HepG2 (cell line): ENCODE data around the gene CAST. TPM values are rescaled to one million over a fixed set of nuclear protein-coding genes. Genes with fewer than 3 reads are reported as not detected.

Experiments
- ATAC-seq: fragments of 200-7000 bp; cut with Tn5 transposase; 3 replicates; pipeline ENCODE4 v1.9.1; 2020; ENCODE audit warnings: mild to moderate bottlenecking, moderate library complexity
- BruUV-seq: library from RNA; stranded (reverse); fragments of 400-500 nt; replicated peaks from 2 replicates; lab custom pipeline; 2021; lab: Mats Ljungman, UMichigan
- CTCF ChIA-PET: fragments of 300-600 bp; formaldehyde crosslinking; extraction: SDS; loops from one replicate; lab custom pipeline; 2021; ENCODE audit warnings: low total read pairs, inconsistent platforms, low intra/inter-chr PET ratio; lab: Yijun Ruan, JAX
- POLR2A ChIA-PET: fragments of 350-600 bp; sonication (Branson Sonifier 250); formaldehyde crosslinking; loops from one replicate; lab custom pipeline; 2020; ENCODE audit warnings: antibody characterized with exemption, inconsistent platforms; lab: Yijun Ruan, JAX
- DNase-seq: peaks from one replicate; pipeline ENCODE4 v3.0.0-alpha.2; 2015; ENCODE audit warnings: low spot score
- FAIRE-seq: peaks from 3 replicates; lab custom pipeline; 2011; peaks lifted over from hg19 to GRCh38; lab: Jason Lieb, UNC
- H2AFZ ChIP-seq: one replicate; pipeline ENCODE4 v1.6.1; 2011; ENCODE audit warnings: low read length, inconsistent platforms
- H3K27ac ChIP-seq: fragments of 300-600 bp; 3 replicates; pipeline ENCODE4 v1.8.0; 2011; ENCODE audit warnings: mixed run types, mild to moderate bottlenecking, mixed read lengths, low read length, inconsistent platforms; ENCODE audit not compliant: insufficient read depth; ENCODE audit errors: extremely low read length
- H3K27me3 ChIP-seq, 2 experiments: fragments of 200-600 bp in 1 of 2; 2 replicates in 1 of 2; 3 replicates in 1 of 2; pipeline versions ENCODE4 v1.6.0 to v1.8.0; 2011; ENCODE audit warnings: low read length in 2 of 2, mild to moderate bottlenecking in 2 of 2, moderate library complexity in 2 of 2, inconsistent platforms in 1 of 2; ENCODE audit not compliant: insufficient read depth in 2 of 2, control insufficient read depth in 1 of 2
- H3K36me3 ChIP-seq, 2 experiments: fragments of 200-600 bp in 1 of 2; replicated peaks in 1 of 2; 2 replicates in 1 of 2; 3 replicates in 1 of 2; pipeline versions ENCODE4 v1.5.1 to v1.8.0; 2011; ENCODE audit warnings: low read length in 2 of 2, inconsistent platforms in 1 of 2; ENCODE audit not compliant: insufficient read depth in 2 of 2, control insufficient read depth in 1 of 2
- H3K4me1 ChIP-seq: 2 replicates; pipeline ENCODE4 v1.5.1; 2012; ENCODE audit warnings: low read length, inconsistent platforms; ENCODE audit not compliant: insufficient read depth
- H3K4me2 ChIP-seq: 2 replicates; pipeline ENCODE4 v1.6.0; 2011; ENCODE audit warnings: low read depth, low read length, inconsistent platforms
- H3K4me3 ChIP-seq, 3 experiments: fragments of 200-600 bp in 1 of 3; sonication (generic), shearing (Covaris generic) in 1 of 3; replicated peaks in 1 of 3; 2 replicates each; pipeline ENCODE4 v1.5.1; 2011 to 2016; ENCODE audit warnings: low read length in 3 of 3, inconsistent platforms in 2 of 3, low read depth in 2 of 3, mild to moderate bottlenecking in 2 of 3, control low read depth in 1 of 3, mixed read lengths in 1 of 3; ENCODE audit not compliant: insufficient read depth in 1 of 3
- H3K79me2 ChIP-seq: one replicate; pipeline ENCODE4 v1.6.1; 2011; ENCODE audit warnings: low read length, inconsistent platforms; ENCODE audit not compliant: insufficient read depth
- H3K9ac ChIP-seq: 2 replicates; pipeline ENCODE4 v1.6.0; 2011; ENCODE audit warnings: mild to moderate bottlenecking, low read depth, low read length, inconsistent platforms; ENCODE audit not compliant: insufficient read depth
- H3K9me3 ChIP-seq: 2 replicates; pipeline ENCODE4 v1.5.1; 2012; ENCODE audit warnings: mild to moderate bottlenecking, low read length
- H4K20me1 ChIP-seq: 2 replicates; pipeline ENCODE4 v1.6.0; 2011; ENCODE audit warnings: inconsistent platforms, mild to moderate bottlenecking, low read length, moderate library complexity; ENCODE audit not compliant: insufficient read depth
- AKAP8 ChIP-seq: sonication (generic); formaldehyde crosslinking; IDR thresholded peaks from 2 replicates; pipeline ENCODE4 v1.5.1; 2020; ENCODE audit warnings: mild to moderate bottlenecking, missing genetic modification reagents
- CAMTA2 ChIP-seq: sonication (generic); formaldehyde crosslinking; IDR thresholded peaks from 2 replicates; pipeline ENCODE4 v1.4.0; 2020; ENCODE audit warnings: mild to moderate bottlenecking, missing genetic modification reagents, borderline replicate concordance
- FOXM1 ChIP-seq: sonication (generic); formaldehyde crosslinking; IDR thresholded peaks from 2 replicates; pipeline ENCODE4 v1.5.0; 2020; ENCODE audit warnings: missing genetic modification reagents
- KDM4B ChIP-seq: sonication (generic); formaldehyde crosslinking; IDR thresholded peaks from 2 replicates; pipeline ENCODE4 v1.4.0; 2020; ENCODE audit warnings: missing genetic modification reagents
- KDM5B ChIP-seq: sonication (generic); formaldehyde crosslinking; IDR thresholded peaks from 2 replicates; pipeline ENCODE4 v1.4.0; 2020; ENCODE audit warnings: missing genetic modification reagents, mild to moderate bottlenecking, borderline replicate concordance
- POLR2AphosphoS2 ChIP-seq: IDR thresholded peaks from 2 replicates; pipeline ENCODE4 v1.6.1; 2011; ENCODE audit warnings: low read depth, low read length, improper control_type of control experiment
- SAP130 ChIP-seq: IDR thresholded peaks from 2 replicates; pipeline ENCODE4 v1.6.1; 2016; ENCODE audit warnings: low read depth
- TRIM24 ChIP-seq: sonication (generic); formaldehyde crosslinking; IDR thresholded peaks from 2 replicates; pipeline ENCODE4 v1.8.0; 2022; ENCODE audit warnings: mild to moderate bottlenecking, missing genetic modification reagents
- ZKSCAN8 ChIP-seq: IDR thresholded peaks from 2 replicates; pipeline ENCODE4 v1.6.1; 2016; ENCODE audit warnings: borderline replicate concordance, missing genetic modification reagents, missing compliant biosample characterization
- WGBS: methylation state at CpG from one replicate; pipeline ENCODE4 v1.1.6; 2017; ENCODE audit warnings: low lambda C conversion rate; 5-methylcytosine and 5-hydroxymethylcytosine counted together
- in situ Hi-C: cut with HindIII; loops from 2 replicates; pipeline ENCODE4 v1.10.0; 2017; ENCODE audit warnings: low pct_unique_long_range_greater_than_20kb; ENCODE audit not compliant: extremely low pct_ligation_motif_present
- intact Hi-C: fragments of 100-400 bp; cut with micrococcal nuclease; formaldehyde crosslinking; loops from one replicate; pipeline ENCODE4 v1.10.0; 2022; ENCODE audit not compliant: unreplicated experiment
- polyA plus RNA-seq, 8 experiments: library from polyadenylated mRNA; depleted of rRNA in 3 of 8; stranded (reverse) in 7 of 8; unstranded in 1 of 8; fragments of >200 nt; fragmentation: Illumina TruSeq in 4 of 8; extraction: Trizol in 4 of 8; gene quantifications; 2 replicates each; pipeline versions ENCODE4 v1.2.1 to v1.2.3, GENCODE V29; 2011 to 2016; ENCODE audit warnings: low read depth in 4 of 8, missing spikeins in 1 of 8, mixed read lengths in 1 of 8; ENCODE audit not compliant: insufficient read depth in 1 of 8
- total RNA-seq, 5 experiments: library from RNA; depleted of rRNA; stranded (reverse); fragments of >200 nt; fragmentation: Illumina TruSeq; extraction: Trizol; gene quantifications; 2 replicates each; pipeline ENCODE4 v1.2.3, GENCODE V29; 2016; ENCODE audit warnings: low read depth in 1 of 5
- TF ChIP-seq, protein P1 (sequence below): sonication (generic); formaldehyde crosslinking; IDR thresholded peaks from 2 replicates; pipeline ENCODE4 v1.4.0; 2020; ENCODE audit warnings: missing genetic modification reagents
- TF ChIP-seq, protein P2 (sequence below): sonication (generic); formaldehyde crosslinking; IDR thresholded peaks from 2 replicates; pipeline ENCODE4 v1.4.0; 2020; ENCODE audit warnings: missing genetic modification reagents, borderline replicate concordance
- TF ChIP-seq, protein P3 (sequence below): sonication (generic); formaldehyde crosslinking; IDR thresholded peaks from 2 replicates; pipeline ENCODE4 v1.4.0; 2020; ENCODE audit warnings: low read depth, missing genetic modification reagents
- TF ChIP-seq, protein P4 (sequence below): sonication (generic); formaldehyde crosslinking; IDR thresholded peaks from 2 replicates; pipeline ENCODE4 v1.5.1; 2020; ENCODE audit warnings: mild to moderate bottlenecking, missing genetic modification reagents, borderline replicate concordance
- TF ChIP-seq, protein P5 (sequence below): sonication (generic); formaldehyde crosslinking; IDR thresholded peaks from 2 replicates; pipeline ENCODE4 v1.8.0; 2022; ENCODE audit warnings: missing genetic modification reagents, mild to moderate bottlenecking, inconsistent platforms, borderline replicate concordance

The CAST gene
- total and polyA plus RNA-seq, 2 of the 13 experiments (the other 11 are each of a cell fraction or from before 2014, with no cell fraction given) = 42.1 to 67.6 TPM

DNA sequence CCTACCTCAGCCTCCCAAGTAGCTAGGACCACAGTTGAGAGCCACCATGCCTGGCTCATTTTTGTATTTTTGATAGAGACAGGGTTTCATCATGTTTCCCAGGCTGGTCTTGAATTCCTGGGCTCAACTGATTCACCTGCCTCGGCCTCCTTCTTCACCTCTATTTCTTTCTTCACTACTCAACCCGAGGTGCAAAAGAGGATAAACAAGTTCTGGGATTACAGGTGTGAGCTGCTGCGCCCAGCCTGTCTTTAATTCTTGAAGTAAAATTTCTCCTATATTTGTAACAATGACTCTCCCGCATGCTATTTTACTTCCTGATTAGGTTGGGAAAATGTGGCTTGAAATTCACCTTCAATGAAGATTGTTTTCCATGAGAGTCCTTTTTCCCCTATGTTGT is 46.4 kb downstream of the CAST start:
- intact Hi-C loops (no loop called here), in situ Hi-C loops (no loop called here)
- DNase-seq (no peak), ATAC-seq (no peak), FAIRE-seq (no peak)
- no peak overlapping the region for H3K4me3 ChIP-seq
- no peaks in the 10 kb centered on the region for H3K36me3 ChIP-seq
- no TSS peak for BruUV-seq
- H3K9me3 ChIP-seq = no peaks in the 10 kb centered on the region
- H3K4me1 ChIP-seq = peaks cover 40% of the 10 kb centered on the region
- WGBS = 90% methylated on average over 4 of the region's 4 CpGs
- H3K4me2 ChIP-seq = no peak overlapping the region
- no peak overlapping the region for H3K9ac ChIP-seq
- H3K27me3 ChIP-seq = no peaks in the 10 kb centered on the region
- H3K79me2 ChIP-seq = peaks cover 54% of the 10 kb centered on the region
- no peak overlapping the region for H2AFZ ChIP-seq
- H3K27ac ChIP-seq = no peak overlapping the region
- H4K20me1 ChIP-seq = no peaks in the 10 kb centered on the region
- ChIA-PET CTCF (no interaction called here), POLR2A (no interaction called here)
- TF ChIP-seq, protein P1, sequence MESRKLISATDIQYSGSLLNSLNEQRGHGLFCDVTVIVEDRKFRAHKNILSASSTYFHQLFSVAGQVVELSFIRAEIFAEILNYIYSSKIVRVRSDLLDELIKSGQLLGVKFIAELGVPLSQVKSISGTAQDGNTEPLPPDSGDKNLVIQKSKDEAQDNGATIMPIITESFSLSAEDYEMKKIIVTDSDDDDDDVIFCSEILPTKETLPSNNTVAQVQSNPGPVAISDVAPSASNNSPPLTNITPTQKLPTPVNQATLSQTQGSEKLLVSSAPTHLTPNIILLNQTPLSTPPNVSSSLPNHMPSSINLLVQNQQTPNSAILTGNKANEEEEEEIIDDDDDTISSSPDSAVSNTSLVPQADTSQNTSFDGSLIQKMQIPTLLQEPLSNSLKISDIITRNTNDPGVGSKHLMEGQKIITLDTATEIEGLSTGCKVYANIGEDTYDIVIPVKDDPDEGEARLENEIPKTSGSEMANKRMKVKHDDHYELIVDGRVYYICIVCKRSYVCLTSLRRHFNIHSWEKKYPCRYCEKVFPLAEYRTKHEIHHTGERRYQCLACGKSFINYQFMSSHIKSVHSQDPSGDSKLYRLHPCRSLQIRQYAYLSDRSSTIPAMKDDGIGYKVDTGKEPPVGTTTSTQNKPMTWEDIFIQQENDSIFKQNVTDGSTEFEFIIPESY (CRISPR knock-in tag) = no peak
- TF ChIP-seq, protein P2, sequence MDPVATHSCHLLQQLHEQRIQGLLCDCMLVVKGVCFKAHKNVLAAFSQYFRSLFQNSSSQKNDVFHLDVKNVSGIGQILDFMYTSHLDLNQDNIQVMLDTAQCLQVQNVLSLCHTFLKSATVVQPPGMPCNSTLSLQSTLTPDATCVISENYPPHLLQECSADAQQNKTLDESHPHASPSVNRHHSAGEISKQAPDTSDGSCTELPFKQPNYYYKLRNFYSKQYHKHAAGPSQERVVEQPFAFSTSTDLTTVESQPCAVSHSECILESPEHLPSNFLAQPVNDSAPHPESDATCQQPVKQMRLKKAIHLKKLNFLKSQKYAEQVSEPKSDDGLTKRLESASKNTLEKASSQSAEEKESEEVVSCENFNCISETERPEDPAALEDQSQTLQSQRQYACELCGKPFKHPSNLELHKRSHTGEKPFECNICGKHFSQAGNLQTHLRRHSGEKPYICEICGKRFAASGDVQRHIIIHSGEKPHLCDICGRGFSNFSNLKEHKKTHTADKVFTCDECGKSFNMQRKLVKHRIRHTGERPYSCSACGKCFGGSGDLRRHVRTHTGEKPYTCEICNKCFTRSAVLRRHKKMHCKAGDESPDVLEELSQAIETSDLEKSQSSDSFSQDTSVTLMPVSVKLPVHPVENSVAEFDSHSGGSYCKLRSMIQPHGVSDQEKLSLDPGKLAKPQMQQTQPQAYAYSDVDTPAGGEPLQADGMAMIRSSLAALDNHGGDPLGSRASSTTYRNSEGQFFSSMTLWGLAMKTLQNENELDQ (CRISPR knock-in tag) = no peak
- TF ChIP-seq CAMTA2 (CRISPR knock-in tag) (no peak), AKAP8 (CRISPR knock-in tag) (no peak), ZKSCAN8 (no peak), FOXM1 (CRISPR knock-in tag) (no peak), SAP130 (no peak), POLR2AphosphoS2 (no peak), TRIM24 (no peak), KDM5B (CRISPR knock-in tag) (no peak), KDM4B (no peak)
- TF ChIP-seq, protein P3, sequence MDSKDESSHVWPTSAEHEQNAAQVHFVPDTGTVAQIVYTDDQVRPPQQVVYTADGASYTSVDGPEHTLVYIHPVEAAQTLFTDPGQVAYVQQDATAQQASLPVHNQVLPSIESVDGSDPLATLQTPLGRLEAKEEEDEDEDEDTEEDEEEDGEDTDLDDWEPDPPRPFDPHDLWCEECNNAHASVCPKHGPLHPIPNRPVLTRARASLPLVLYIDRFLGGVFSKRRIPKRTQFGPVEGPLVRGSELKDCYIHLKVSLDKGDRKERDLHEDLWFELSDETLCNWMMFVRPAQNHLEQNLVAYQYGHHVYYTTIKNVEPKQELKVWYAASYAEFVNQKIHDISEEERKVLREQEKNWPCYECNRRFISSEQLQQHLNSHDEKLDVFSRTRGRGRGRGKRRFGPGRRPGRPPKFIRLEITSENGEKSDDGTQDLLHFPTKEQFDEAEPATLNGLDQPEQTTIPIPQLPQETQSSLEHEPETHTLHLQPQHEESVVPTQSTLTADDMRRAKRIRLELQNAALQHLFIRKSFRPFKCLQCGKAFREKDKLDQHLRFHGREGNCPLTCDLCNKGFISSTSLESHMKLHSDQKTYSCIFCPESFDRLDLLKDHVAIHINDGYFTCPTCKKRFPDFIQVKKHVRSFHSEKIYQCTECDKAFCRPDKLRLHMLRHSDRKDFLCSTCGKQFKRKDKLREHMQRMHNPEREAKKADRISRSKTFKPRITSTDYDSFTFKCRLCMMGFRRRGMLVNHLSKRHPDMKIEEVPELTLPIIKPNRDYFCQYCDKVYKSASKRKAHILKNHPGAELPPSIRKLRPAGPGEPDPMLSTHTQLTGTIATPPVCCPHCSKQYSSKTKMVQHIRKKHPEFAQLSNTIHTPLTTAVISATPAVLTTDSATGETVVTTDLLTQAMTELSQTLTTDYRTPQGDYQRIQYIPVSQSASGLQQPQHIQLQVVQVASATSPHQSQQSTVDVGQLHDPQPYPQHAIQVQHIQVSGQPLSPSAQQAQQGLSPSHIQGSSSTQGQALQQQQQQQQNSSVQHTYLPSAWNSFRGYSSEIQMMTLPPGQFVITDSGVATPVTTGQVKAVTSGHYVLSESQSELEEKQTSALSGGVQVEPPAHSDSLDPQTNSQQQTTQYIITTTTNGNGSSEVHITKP (CRISPR knock-in tag) = no peak
- TF ChIP-seq, protein P4, sequence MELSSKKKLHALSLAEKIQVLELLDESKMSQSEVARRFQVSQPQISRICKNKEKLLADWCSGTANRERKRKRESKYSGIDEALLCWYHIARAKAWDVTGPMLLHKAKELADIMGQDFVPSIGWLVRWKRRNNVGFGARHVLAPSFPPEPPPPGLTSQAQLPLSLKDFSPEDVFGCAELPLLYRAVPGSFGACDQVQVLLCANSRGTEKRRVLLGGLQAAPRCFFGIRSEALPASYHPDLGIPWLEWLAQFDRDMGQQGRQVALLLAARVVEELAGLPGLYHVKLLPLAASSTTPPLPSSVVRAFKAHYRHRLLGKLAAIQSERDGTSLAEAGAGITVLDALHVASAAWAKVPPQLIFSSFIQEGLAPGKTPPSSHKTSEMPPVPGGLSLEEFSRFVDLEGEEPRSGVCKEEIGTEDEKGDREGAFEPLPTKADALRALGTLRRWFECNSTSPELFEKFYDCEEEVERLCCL (CRISPR knock-in tag) = no peak
- TF ChIP-seq, protein P5, sequence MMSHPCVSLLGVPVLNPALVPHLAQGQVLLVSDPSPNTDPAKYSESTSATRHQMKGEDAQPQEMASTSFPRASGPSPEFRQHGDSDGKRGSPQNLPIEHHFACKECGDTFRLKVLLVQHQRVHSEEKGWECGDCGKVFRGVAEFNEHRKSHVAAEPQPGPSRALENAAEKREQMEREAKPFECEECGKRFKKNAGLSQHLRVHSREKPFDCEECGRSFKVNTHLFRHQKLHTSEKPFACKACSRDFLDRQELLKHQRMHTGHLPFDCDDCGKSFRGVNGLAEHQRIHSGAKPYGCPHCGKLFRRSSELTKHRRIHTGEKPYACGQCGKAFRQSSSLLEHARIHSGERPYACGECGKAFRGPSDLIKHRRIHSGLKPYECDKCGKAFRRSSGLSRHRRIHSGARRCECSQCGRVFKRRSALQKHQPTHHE (CRISPR knock-in tag) = no peak
